H7 (cell line): ENCODE results near the gene ELAVL4. TPM values are rescaled to one million over a fixed set of nuclear protein-coding genes. Genes with fewer than 3 reads are reported as not detected.

ENCODE experiments used
- DNase-seq: peaks from one replicate; pipeline ENCODE4 v3.0.0; 2012
- H3K27me3 ChIP-seq: 2 replicates; pipeline ENCODE4 v1.6.0; 2011; ENCODE audit warnings: mild to moderate bottlenecking, low read length; ENCODE audit not compliant: control insufficient read depth, insufficient read depth
- H3K36me3 ChIP-seq: replicated peaks from 2 replicates; pipeline ENCODE4 v1.5.1; 2011; ENCODE audit warnings: low read length; ENCODE audit not compliant: control insufficient read depth, insufficient read depth
- H3K4me3 ChIP-seq: 2 replicates; pipeline ENCODE4 v1.5.1; 2011; ENCODE audit warnings: low read depth, mild to moderate bottlenecking, control low read depth, low read length, moderate library complexity; ENCODE audit not compliant: insufficient read depth
- total RNA-seq: library from RNA; depleted of rRNA; stranded (reverse); fragments of >200 nt; shearing (Covaris generic); gene quantifications from 2 replicates; pipeline ENCODE4 v1.2.3, GENCODE V29; 2014; rRNA removed

ELAVL4 gene
- total RNA-seq, 1 experiment from 2014 or later = 0.42 TPM

- DNase-seq = peak; percentile 16
- H3K27me3 ChIP-seq = no peaks in the 10 kb centered on the region; the same call in 1 of the 2 replicates
- no peaks in the 10 kb centered on the region for H3K36me3 ChIP-seq
- H3K4me3 ChIP-seq = no peak overlapping the region
These were observed 109.8 kb downstream of the ELAVL4 start for GRCh38 chr1:50218344-50219120.

GRCh38 chr1:50228871-50229384 lies 120.2 kb downstream of the ELAVL4 start:
- no peaks in the 10 kb centered on the region for H3K36me3 ChIP-seq
- no peak overlapping the region for H3K4me3 ChIP-seq
- no peak for DNase-seq

DNA sequence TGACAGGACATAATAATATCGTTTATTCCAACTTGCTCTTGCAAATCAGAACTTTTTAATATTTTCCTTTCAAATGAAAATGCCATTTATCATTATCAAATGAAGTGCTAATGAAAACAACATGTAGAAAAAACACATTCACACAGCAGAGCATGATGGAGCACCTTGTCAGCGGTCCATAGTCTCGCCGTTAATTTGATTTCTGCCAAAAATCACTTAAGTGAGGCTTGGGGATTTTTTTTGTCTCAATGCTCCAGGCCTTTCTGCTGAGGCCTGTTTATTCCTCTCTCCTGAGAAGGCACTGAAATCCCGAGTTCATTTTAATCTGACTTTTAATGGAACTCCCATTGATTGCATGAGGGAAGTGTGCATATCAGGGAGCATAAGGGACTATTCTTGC lies 122.5 kb downstream of the ELAVL4 start:
- no peaks in the 10 kb centered on the region for H3K36me3 ChIP-seq
- DNase-seq = no peak

More at GRCh38 chr1:50228871-50229384, 120.2 kb downstream of the ELAVL4 start:
- H3K27me3 ChIP-seq = no peaks in the 10 kb centered on the region

GRCh38 chr1:50232336-50232735 lies 123.6 kb downstream of the ELAVL4 start:
- Histone ChIP-seq H3K27me3 (no peaks in the 10 kb centered on the region), H3K36me3 (no peaks in the 10 kb centered on the region), H3K4me3 (no peak overlapping the region)
- DNase-seq = no peak

More for the DNA sequence above, 122.5 kb downstream of the ELAVL4 start:
- no peaks in the 10 kb centered on the region for H3K27me3 ChIP-seq
- no peak overlapping the region for H3K4me3 ChIP-seq

DNA sequence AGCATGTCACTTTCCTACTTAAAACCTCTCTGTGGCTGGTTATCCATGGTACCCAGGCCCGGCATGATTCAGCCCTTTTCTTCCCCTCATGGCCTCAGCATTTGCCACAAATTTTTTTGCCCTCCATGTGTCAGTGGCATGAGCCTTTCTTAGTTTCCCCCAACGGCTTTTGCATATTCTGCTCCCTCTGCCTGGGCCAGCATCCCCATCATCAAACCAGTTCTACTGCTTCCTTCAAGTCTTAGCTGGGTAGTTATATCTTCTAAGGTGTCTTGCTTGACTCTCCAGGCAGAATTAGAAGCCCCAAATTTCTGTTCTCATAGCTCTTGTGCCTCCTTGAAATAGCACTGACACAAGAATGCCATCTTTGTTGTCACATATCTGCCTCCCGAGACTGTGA lies 127.9 kb downstream of the ELAVL4 start:
- no peaks in the 10 kb centered on the region for H3K36me3 ChIP-seq

DNA sequence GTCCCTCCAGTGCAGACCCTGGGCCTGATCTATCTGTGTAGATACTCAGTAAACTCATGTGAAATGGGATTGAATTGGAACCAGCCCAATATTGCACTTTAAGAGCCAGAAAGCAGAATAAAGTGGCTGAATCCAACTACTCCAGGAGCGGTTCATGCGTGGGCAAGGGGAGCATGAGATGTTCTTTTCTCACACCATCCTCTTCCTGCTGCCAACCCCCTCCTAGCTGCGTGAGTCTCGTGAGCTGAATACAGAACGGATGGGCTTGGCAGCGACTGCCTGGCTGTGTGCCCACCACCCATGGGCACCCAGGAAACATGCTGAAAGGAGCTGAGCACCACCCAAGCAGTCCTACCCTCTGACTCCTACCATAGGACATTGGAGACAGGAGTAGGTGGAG lies 128.3 kb downstream of the ELAVL4 start:
- DNase-seq = no peak
- Histone ChIP-seq H3K4me3 (no peak overlapping the region), H3K36me3 (no peaks in the 10 kb centered on the region), H3K27me3 (no peaks in the 10 kb centered on the region)

More for the DNA sequence above, 127.9 kb downstream of the ELAVL4 start:
- H3K4me3 ChIP-seq = no peak overlapping the region
- no peaks in the 10 kb centered on the region for H3K27me3 ChIP-seq
- DNase-seq = no peak

GRCh38 chr1:50243939-50244338 lies 135.2 kb downstream of the ELAVL4 start:
- DNase-seq = no peak
- Histone ChIP-seq H3K27me3 (no peaks in the 10 kb centered on the region; the same call in 1 of the 2 replicates), H3K36me3 (no peaks in the 10 kb centered on the region), H3K4me3 (no peak overlapping the region)

DNA sequence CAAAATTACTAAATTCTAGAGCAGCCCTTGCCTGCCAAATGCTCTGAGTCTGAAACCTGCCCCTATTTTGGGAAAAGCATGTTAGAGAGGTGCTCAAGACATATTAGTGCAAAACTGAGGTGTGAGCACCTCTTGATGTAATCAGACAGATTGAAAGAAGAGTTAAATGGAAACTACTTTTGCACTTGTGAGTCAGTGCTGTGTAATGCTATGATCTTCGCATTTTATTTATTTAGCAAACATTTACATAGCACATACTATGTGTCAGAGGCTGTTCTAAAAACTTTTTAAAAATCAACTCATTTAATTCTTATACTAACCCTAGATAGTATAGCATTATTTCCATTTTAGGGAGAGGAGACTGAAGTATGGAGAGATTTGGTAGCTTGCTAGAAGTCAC lies 138.1 kb downstream of the ELAVL4 start:
- DNase-seq = no peak
- Histone ChIP-seq H3K36me3 (no peaks in the 10 kb centered on the region), H3K27me3 (no peaks in the 10 kb centered on the region; the same call in 1 of the 2 replicates), H3K4me3 (no peak overlapping the region)

GRCh38 chr1:50251702-50252101 lies 143.0 kb downstream of the ELAVL4 start:
- Histone ChIP-seq H3K4me3 (no peak overlapping the region), H3K27me3 (no peaks in the 10 kb centered on the region; the same call in 1 of the 2 replicates), H3K36me3 (no peaks in the 10 kb centered on the region)
- peak; percentile 74 for DNase-seq

DNA sequence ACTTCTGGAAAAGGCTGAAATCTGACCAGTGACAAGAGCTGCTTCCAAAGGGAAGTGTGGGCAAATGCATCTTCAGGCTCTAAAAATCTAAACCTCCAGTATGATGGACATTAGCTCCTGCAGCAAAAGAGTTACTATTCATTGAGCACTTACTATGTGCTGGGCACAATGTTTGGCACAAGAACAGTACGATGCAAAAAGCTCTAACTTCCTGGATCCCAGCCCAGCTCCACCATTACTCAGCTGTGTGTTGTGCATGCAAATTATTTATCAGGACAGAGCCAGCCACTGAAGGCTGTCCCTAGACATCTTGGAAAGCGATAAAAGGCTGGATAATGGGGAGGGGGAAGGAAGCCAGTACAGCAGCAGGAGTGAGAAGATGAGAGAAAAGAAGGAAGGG lies 143.5 kb downstream of the ELAVL4 start:
- no peak for DNase-seq
- Histone ChIP-seq H3K36me3 (no peaks in the 10 kb centered on the region), H3K27me3 (no peaks in the 10 kb centered on the region; the same call in 1 of the 2 replicates), H3K4me3 (no peak overlapping the region)

Other genes starting within 250 kb of the ELAVL4 start
- gene AGBL4, start 85.0 kb upstream of the ELAVL4 start, total RNA-seq = 0.87 and 2.5 TPM in 2 replicates